ENCODE data around the gene MECR. TPM values are rescaled to one million over a fixed set of nuclear protein-coding genes. Genes with fewer than 3 reads are reported as not detected.

The MECR gene
- total RNA-seq, 2 donors from 2014 or later = 12.9 to 21.8 TPM

DNA sequence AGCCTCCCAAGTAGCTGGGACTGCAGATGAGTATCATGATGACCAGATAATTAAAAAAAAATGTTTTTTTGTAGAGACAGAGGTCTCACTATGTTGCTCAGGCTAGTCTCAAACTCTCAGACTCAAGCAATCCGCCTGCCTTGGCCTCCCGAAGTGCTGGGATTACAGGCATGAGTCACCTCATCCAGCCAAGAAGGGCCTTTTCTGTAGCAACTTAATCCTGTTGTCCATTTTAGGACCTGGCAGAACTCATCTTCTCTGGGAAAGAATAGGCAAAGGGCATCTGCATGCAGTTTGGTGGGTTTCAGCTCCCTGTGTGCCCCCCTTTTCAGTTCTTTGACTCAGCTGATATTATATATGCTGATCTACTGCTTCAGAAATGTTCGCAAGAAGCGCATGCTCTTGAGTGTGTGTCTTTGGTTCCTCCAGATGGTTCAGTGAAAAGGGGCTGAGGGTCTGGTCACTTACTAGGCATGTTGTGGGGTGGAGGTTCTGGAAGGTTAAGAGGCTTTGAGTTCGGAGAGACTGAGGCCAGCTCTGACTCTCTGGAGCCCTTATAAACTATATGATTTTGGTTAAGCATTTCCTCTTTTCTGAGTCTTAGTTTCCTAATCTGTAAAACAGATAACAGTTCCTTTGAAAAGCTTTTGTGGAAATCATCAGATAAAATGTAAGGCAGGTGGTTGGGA, 29.7 kb downstream of the MECR start:
- TF ChIP-seq, protein P1, sequence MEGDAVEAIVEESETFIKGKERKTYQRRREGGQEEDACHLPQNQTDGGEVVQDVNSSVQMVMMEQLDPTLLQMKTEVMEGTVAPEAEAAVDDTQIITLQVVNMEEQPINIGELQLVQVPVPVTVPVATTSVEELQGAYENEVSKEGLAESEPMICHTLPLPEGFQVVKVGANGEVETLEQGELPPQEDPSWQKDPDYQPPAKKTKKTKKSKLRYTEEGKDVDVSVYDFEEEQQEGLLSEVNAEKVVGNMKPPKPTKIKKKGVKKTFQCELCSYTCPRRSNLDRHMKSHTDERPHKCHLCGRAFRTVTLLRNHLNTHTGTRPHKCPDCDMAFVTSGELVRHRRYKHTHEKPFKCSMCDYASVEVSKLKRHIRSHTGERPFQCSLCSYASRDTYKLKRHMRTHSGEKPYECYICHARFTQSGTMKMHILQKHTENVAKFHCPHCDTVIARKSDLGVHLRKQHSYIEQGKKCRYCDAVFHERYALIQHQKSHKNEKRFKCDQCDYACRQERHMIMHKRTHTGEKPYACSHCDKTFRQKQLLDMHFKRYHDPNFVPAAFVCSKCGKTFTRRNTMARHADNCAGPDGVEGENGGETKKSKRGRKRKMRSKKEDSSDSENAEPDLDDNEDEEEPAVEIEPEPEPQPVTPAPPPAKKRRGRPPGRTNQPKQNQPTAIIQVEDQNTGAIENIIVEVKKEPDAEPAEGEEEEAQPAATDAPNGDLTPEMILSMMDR (IDR thresholded peaks at IDR 0.05) = no peak
- Histone ChIP-seq H3K27me3 (no peaks in the 10 kb centered on the region), H3K4me1 (no peaks in the 10 kb centered on the region), H3K9ac (ENCODE audit: low read depth in 2 of 2, low read length in 2 of 2) (no peak overlapping the region), H3K27ac (no peak overlapping the region), H3K4me3 (no peak overlapping the region), H3K36me3 (no peaks in the 10 kb centered on the region), H3K9me3 (no peaks in the 10 kb centered on the region)
- intact Hi-C loops (cut with DNase I) = loop anchor here (5.0 kb wide), 2 partner anchors 79 to 169 kb away; partner anchors contain the start of gene TMEM200B
- DNase-seq = no peak

DNA sequence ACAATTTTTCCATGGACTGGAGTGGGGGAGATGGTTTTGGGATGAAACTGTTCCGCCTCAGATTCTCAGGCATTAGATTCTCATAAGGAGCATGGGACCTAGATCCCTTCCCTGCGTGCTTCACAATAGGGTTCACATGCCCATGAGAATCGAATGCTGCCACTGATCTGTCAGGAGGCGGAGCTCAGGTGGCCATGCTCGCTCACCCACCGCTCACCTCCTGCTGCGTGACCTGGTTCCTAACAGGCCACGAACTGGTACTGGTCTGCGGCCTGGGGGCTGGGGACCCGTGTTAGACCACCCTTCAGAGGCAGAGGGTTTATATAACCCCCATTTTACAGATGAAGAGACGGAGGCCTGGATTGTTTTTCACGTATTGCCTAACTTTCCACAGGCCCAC, 32.7 kb downstream of the MECR start:
- no peaks in the 10 kb centered on the region for H3K9me3 ChIP-seq
- TF ChIP-seq, protein P1 (IDR thresholded peaks at IDR 0.05) = no peak
- H3K4me3 ChIP-seq = no peak overlapping the region
- no peaks in the 10 kb centered on the region for H3K27me3 ChIP-seq
- intact Hi-C loops (cut with DNase I) = no loop called here
- H3K9ac ChIP-seq (ENCODE audit: low read depth in 2 of 2, low read length in 2 of 2) = no peak overlapping the region
- DNase-seq = no peak
- no peaks in the 10 kb centered on the region for H3K4me1 ChIP-seq
- H3K27ac ChIP-seq = no peak overlapping the region
- no peaks in the 10 kb centered on the region for H3K36me3 ChIP-seq

DNA sequence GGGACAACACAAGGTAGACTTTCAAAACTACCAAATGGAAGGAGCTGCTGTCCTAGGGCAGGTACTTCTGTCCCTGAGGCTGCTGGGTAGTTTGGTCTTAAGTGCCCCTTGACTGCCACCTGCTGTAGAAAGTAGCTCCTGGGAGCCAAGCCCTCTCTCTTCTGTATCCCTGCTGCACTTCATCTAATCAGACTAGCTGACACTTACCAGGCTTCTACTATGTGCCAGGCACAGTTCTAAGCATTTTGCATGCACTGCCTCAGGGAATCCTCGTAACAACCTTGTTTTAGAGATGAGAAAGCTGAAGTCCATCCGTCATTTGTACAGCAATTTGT, 33.2 kb downstream of the MECR start:
- Histone ChIP-seq H3K4me1 (no peaks in the 10 kb centered on the region), H3K27ac (no peak overlapping the region), H3K27me3 (no peaks in the 10 kb centered on the region), H3K9ac (ENCODE audit: low read depth in 2 of 2, low read length in 2 of 2) (no peak overlapping the region), H3K4me3 (no peak overlapping the region), H3K9me3 (no peaks in the 10 kb centered on the region), H3K36me3 (no peaks in the 10 kb centered on the region)
- intact Hi-C loops (cut with DNase I) = no loop called here
- peak; percentile 52 for DNase-seq
- TF ChIP-seq, protein P1 (IDR thresholded peaks at IDR 0.05) = peak; percentile 41

DNA sequence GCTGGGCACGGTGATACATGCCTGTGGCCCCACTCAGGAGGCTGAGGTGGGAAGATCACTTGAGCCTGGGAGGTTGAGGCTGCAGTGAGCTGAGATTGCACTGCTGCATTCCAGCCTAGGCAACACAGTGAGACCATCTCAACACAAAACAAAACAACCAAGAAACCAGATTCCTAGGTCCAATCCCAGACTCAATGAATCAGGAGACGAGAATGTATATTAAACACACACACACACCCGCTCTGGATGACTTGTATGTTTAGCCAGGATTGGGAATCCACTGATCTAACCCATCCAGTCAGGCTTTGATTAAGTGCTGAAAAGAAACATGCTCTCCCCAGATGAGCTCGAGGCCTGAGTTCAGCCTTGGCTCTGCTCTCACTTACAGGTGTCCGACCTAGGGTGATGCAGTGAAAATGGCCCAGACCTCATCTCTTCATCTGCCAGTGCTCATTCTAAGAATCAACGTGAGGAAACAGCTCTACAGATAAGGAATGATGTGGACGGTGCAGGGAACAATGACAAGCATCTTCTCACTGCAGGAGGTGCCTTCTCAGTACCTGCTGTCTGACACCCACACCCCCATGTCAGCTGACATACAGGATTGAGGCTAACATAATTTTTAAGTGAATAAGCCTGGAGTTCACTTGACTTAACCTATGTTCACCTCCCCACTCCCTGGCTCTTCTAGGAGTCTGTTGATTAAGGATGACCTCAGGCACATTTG, 33.7 kb downstream of the MECR start:
- H3K9me3 ChIP-seq = no peaks in the 10 kb centered on the region
- no peak overlapping the region for H3K9ac ChIP-seq (ENCODE audit: low read depth in 2 of 2, low read length in 2 of 2)
- H3K27ac ChIP-seq = no peak overlapping the region
- TF ChIP-seq, protein P1 (IDR thresholded peaks at IDR 0.05) = no peak
- DNase-seq = no peak
- intact Hi-C loops (cut with DNase I) = no loop called here
- H3K36me3 ChIP-seq = no peaks in the 10 kb centered on the region
- no peaks in the 10 kb centered on the region for H3K4me1 ChIP-seq
- no peaks in the 10 kb centered on the region for H3K27me3 ChIP-seq
- no peak overlapping the region for H3K4me3 ChIP-seq

DNA sequence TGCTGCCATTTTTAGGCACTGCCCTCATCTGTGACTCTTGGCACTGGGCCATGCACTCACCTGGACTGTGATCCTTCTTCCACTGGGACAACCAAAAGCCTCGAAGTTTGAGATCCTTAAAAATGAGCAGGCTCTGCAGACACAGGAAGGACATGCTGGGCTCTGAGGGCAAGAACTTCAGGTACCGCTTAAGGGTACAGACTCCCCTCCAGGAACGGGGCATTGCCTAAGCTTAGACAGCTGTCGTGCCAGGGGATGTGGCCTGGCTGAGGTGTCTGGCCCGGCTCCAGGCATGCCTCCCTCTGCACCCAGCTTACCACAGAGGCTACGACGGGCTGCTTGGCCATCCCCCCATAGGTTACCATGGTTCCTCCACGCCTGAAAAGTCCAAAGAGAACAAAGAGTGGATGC, 34.8 kb downstream of the MECR start:
- no peak overlapping the region for H3K9ac ChIP-seq (ENCODE audit: low read depth in 2 of 2, low read length in 2 of 2)
- DNase-seq = no peak
- H3K9me3 ChIP-seq = no peaks in the 10 kb centered on the region
- intact Hi-C loops (cut with DNase I) = no loop called here
- H3K36me3 ChIP-seq = no peaks in the 10 kb centered on the region
- H3K27me3 ChIP-seq = no peaks in the 10 kb centered on the region
- H3K4me1 ChIP-seq = no peaks in the 10 kb centered on the region
- TF ChIP-seq, protein P1 (IDR thresholded peaks at IDR 0.05) = no peak
- H3K4me3 ChIP-seq = no peak overlapping the region
- H3K27ac ChIP-seq = no peak overlapping the region

Measured in colonic mucosa (tissue), 4 donors.